Ovary (tissue), 9 donors: ENCODE results near the gene ADAMTS2. TPM values are rescaled to one million over a fixed set of nuclear protein-coding genes. Genes with fewer than 3 reads are reported as not detected.

Source experiments
- DNase-seq, 5 donors: peaks; one replicate each; pipeline ENCODE4 v3.0.0-alpha.2; 2019 to 2020
- H3K27ac ChIP-seq, 2 donors: fragments of 200-600 bp; one replicate each; pipeline versions ENCODE4 v1.5.1 to v1.8.0; 2019 to 2022
- H3K27me3 ChIP-seq: fragments of 200-600 bp; one replicate; pipeline ENCODE4 v1.8.0; 2022
- H3K36me3 ChIP-seq: fragments of 200-600 bp; sonication (generic); one replicate; pipeline ENCODE4 v1.5.1; 2019
- H3K4me1 ChIP-seq: one replicate; pipeline ENCODE4 v1.8.1; 2013; ENCODE audit warnings: mild to moderate bottlenecking, moderate library complexity; ENCODE audit not compliant: insufficient read depth
- H3K4me3 ChIP-seq: fragments of 200-600 bp; sonication (generic); one replicate; pipeline ENCODE4 v1.5.1; 2017
- H3K9me3 ChIP-seq, 2 donors: fragments of 200-600 bp in 1 of 2; sonication (generic) in 1 of 2; one replicate each; pipeline versions ENCODE4 v1.5.1 to v1.8.1; 2013 to 2019; ENCODE audit warnings: mild to moderate bottlenecking in 1 of 2, moderate library complexity in 1 of 2
- CTCF ChIP-seq, 3 donors: fragments of 450-650 bp in 2 of 3; fragments of 200-600 bp in 1 of 3; IDR thresholded peaks; one replicate each; pipeline versions ENCODE4 v1.5.1 to v1.8.0; 2016 to 2022; ENCODE audit warnings: antibody characterized with exemption in 3 of 3, mild to moderate bottlenecking in 1 of 3
- EP300 ChIP-seq: sonication (generic); formaldehyde crosslinking; IDR thresholded peaks from one replicate; pipeline ENCODE4 v1.6.1; 2017; ENCODE audit warnings: antibody characterized with exemption
- POLR2A ChIP-seq: fragments of 450-650 bp; IDR thresholded peaks from one replicate; pipeline ENCODE4 v1.6.1; 2017; ENCODE audit warnings: antibody characterized with exemption, mild to moderate bottlenecking, moderate library complexity
- WGBS, 3 donors: extraction: QIAGEN DNeasy Blood & Tissue Kit in 1 of 3; methylation state at CpG; one replicate each; pipeline versions ENCODE4 v1.1.5 to v1.1.7; 2013 to 2017; 5-methylcytosine and 5-hydroxymethylcytosine counted together
- intact Hi-C, 4 donors: fragments of 100-400 bp; cut with DNase I; formaldehyde crosslinking; loops; one replicate each; pipeline versions ENCODE4 v1.11.0 to v1.15.1; 2022 to 2023
- polyA plus RNA-seq, 2 donors: library from polyadenylated mRNA; stranded (reverse); fragments of 200-250 nt in 1 of 2; fragments of 350-450 nt in 1 of 2; fragmentation: Illumina TruSeq in 1 of 2; extraction: RNeasy Lipid Tissue Mini Kit (QIAGEN cat#74804) in 1 of 2; gene quantifications; one replicate each; pipeline ENCODE4 v1.2.3, GENCODE V29; 2013 to 2014
- total RNA-seq, 7 donors: library from RNA; depleted of rRNA in 2 of 7; stranded (reverse); fragments of >200 nt in 2 of 7; fragmentation: NEBNext Ultra II Directional in 3 of 7; extraction: Animal tissue kit (Norgen Biotek cat#: 25700) in 3 of 7; gene quantifications; one replicate each; pipeline versions ENCODE4 v1.1.0 to v1.2.4, GENCODE V29; 2016 to 2023
- donor health status: DM: no; HTN: no; CAD: no; lungs with moderate emphysema.
- donor health status: DM: no; HTN: no; CAD: no.
- donor health status: Bipolar disorder and iron deficiency.
- donor health status: DM: yes; HTN: yes; CAD: no.
- donor health status: DM: no; HTN: no; CAD: no.
- donor health status: DM: yes; HTN: yes; CAD: no.

The ADAMTS2 gene
- total and polyA plus RNA-seq, 9 donors = 7.9 to 31.8 (median 11.5) TPM

- intact Hi-C loops = no loop called here
- no peak for DNase-seq
- TF ChIP-seq CTCF (IDR thresholded peaks at IDR 0.05) = no peak
- TF ChIP-seq POLR2A = no peak
- no peak for TF ChIP-seq EP300
- Histone ChIP-seq H3K4me1 (no peaks in the 10 kb centered on the region), H3K27me3 (no peaks in the 10 kb centered on the region), H3K27ac (no peak overlapping the region), H3K4me3 (no peak overlapping the region), H3K36me3 (no peaks in the 10 kb centered on the region), H3K9me3 (no peaks in the 10 kb centered on the region)
- 87 to 95% (median 93%) methylated on average over 10 of the region's 10 CpGs for WGBS, 3 donors
Measured at GRCh38 chr5:179149278-179149677, 196.0 kb downstream of the ADAMTS2 start.

DNA sequence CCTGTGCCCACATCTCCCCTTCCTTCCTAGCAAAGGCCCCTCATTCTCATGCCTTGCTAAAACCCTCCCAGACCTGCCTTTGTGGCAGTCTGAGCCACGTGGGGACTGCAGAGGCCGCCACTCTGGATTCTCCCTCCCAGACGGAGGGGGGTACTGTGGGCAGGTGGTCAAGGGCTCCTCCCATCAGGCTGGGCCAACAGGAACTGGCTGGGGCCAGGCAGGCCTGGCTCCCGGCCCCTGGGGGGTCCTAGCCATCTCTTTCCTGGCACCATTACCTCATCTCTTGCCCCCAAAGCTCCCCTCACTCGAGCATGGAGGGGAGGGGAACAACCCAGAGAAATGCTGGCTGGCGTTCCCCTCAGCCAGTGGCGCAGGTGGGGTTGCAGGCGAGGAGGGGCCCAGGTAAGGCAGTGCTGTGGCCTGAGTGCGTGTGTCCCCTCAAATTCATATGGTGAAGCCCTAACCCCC, 196.5 kb downstream of the ADAMTS2 start:
- no peak overlapping the region for H3K27ac ChIP-seq
- H3K4me1 ChIP-seq = no peaks in the 10 kb centered on the region
- intact Hi-C loops = no loop called here
- TF ChIP-seq POLR2A (no peak), CTCF (IDR thresholded peaks at IDR 0.05) (no peak), EP300 (no peak)
- no peak overlapping the region for H3K4me3 ChIP-seq
- 81 to 85% (median 85%) methylated on average over 9 of the region's 9 CpGs for WGBS, 3 donors
- H3K36me3 ChIP-seq = no peaks in the 10 kb centered on the region
- no peaks in the 10 kb centered on the region for H3K27me3 ChIP-seq
- no peaks in the 10 kb centered on the region for H3K9me3 ChIP-seq
- DNase-seq = peak in 1 of 5 donors; percentile 9

DNA sequence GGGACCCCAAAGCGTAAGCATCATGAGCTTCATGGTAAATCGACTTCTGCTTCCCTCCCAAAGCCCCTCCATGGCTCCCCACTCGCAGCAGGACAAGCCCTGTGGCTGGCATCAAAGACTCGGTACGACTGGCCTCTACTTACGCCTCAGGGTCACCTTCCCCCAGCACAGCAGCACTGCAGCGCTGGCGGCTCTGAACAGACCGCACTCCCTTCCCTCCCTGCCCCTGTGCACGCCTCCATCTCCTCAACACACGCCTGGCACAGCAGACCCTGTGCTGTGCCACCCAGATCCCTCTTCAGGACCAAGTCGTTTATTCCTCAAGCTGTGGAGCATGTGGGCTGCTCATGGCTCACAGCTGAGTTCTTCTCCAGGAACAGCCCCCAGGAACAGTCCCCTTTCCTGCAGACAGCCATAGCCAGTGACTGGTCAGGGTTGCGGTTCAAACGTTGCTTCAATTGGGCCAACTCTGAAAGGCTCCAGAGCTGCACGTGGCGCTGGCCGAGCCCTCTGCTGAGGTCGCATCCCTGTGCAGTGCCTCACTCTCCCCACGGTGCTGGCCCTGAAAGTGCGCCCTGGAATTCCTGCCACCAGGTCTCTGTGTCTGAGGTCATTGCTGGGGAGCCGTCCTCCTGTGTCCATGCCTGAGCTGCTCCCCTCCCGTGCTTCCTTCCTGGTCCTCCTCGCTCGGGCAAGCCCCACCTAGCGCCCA, 197.1 kb downstream of the ADAMTS2 start:
- H3K9me3 ChIP-seq = no peaks in the 10 kb centered on the region
- no peaks in the 10 kb centered on the region for H3K36me3 ChIP-seq
- H3K27ac ChIP-seq = no peak overlapping the region
- no peak for TF ChIP-seq EP300
- TF ChIP-seq CTCF (IDR thresholded peaks at IDR 0.05) = no peak
- TF ChIP-seq POLR2A = no peak
- H3K27me3 ChIP-seq = no peaks in the 10 kb centered on the region
- 86 to 89% (median 89%) methylated on average over 25 of the region's 25 CpGs for WGBS, 3 donors
- intact Hi-C loops = no loop called here
- no peaks in the 10 kb centered on the region for H3K4me1 ChIP-seq
- no peak overlapping the region for H3K4me3 ChIP-seq
- DNase-seq = peak in 1 of 5 donors; percentile 3

- no peak for DNase-seq
- Histone ChIP-seq H3K4me3 (no peak overlapping the region), H3K27ac (no peak overlapping the region), H3K4me1 (no peaks in the 10 kb centered on the region), H3K27me3 (no peaks in the 10 kb centered on the region), H3K36me3 (no peaks in the 10 kb centered on the region), H3K9me3 (no peaks in the 10 kb centered on the region)
- intact Hi-C loops = no loop called here
- TF ChIP-seq POLR2A (no peak), EP300 (no peak), CTCF (IDR thresholded peaks at IDR 0.05) (no peak)
- WGBS, 3 donors = 78 to 83% (median 81%) methylated on average over 10 of the region's 10 CpGs
Measured at GRCh38 chr5:179146277-179146676, 199.0 kb downstream of the ADAMTS2 start.
